NT2/D1 (cell line): Measurements from ENCODE around the gene SLC43A3.

ENCODE experiments used
- SUZ12 ChIP-seq: IDR thresholded peaks from 2 replicates; pipeline ENCODE4 v1.6.1; 2011; ENCODE audit not compliant: insufficient read length, insufficient read depth; ENCODE audit errors: extremely low read depth
- YY1 ChIP-seq: IDR thresholded peaks from 2 replicates; pipeline ENCODE4 v1.6.1; 2011; ENCODE audit not compliant: insufficient read length, insufficient read depth
- ZNF274 ChIP-seq: IDR thresholded peaks from 2 replicates; pipeline ENCODE4 v1.6.1; 2011; ENCODE audit warnings: mild to moderate bottlenecking, low read depth, low read length

GRCh38 chr11:57440744-57441414 is 14.0 kb upstream of the SLC43A3 start:
- TF ChIP-seq ZNF274 (no peak), SUZ12 (no peak), YY1 (no peak)
